HUES64 (cell line): ENCODE results near the gene CRYBG2.
A peak's percentile ranks its signal among the peaks of the same experiment; 100 is the strongest.
"Not testable (repeated sequence)": the region's sequence is repeated elsewhere in the genome, so short reads cannot be mapped to it uniquely, and the experiment has no call there.

ENCODE experiments used
- H3K27ac ChIP-seq: 2 replicates; pipeline ENCODE4 v1.7.0; 2013; ENCODE audit warnings: low read depth, low read length, inconsistent platforms
- H3K27me3 ChIP-seq: 2 replicates; pipeline ENCODE4 v1.6.1; 2013; ENCODE audit warnings: mild to moderate bottlenecking, low read length; ENCODE audit not compliant: insufficient read depth
- H3K36me3 ChIP-seq: 2 replicates; pipeline ENCODE4 v1.6.1; 2013; ENCODE audit warnings: mild to moderate bottlenecking, low read length; ENCODE audit not compliant: insufficient read depth
- H3K4me1 ChIP-seq: 2 replicates; pipeline ENCODE4 v1.6.1; 2013; ENCODE audit warnings: mild to moderate bottlenecking, low read length, moderate library complexity; ENCODE audit not compliant: insufficient read depth
- H3K4me3 ChIP-seq: 2 replicates; pipeline ENCODE4 v1.5.1; 2013; ENCODE audit warnings: mild to moderate bottlenecking, low read length, moderate library complexity
- H3K9ac ChIP-seq: 2 replicates; pipeline ENCODE4 v1.6.1; 2013; ENCODE audit warnings: mild to moderate bottlenecking, low read depth, low read length
- H3K9me3 ChIP-seq: 2 replicates; pipeline ENCODE4 v1.6.1; 2013; ENCODE audit warnings: low read depth, low read length; ENCODE audit not compliant: insufficient read depth
- WGBS: fragments of 150-250, 120-280 bp; methylation state at CpG from one replicate; pipeline ENCODE4 v1.1.7; 2013; ENCODE audit warnings: missing lambda C conversion rate; 5-methylcytosine and 5-hydroxymethylcytosine counted together

Gene CRYBG2

DNA sequence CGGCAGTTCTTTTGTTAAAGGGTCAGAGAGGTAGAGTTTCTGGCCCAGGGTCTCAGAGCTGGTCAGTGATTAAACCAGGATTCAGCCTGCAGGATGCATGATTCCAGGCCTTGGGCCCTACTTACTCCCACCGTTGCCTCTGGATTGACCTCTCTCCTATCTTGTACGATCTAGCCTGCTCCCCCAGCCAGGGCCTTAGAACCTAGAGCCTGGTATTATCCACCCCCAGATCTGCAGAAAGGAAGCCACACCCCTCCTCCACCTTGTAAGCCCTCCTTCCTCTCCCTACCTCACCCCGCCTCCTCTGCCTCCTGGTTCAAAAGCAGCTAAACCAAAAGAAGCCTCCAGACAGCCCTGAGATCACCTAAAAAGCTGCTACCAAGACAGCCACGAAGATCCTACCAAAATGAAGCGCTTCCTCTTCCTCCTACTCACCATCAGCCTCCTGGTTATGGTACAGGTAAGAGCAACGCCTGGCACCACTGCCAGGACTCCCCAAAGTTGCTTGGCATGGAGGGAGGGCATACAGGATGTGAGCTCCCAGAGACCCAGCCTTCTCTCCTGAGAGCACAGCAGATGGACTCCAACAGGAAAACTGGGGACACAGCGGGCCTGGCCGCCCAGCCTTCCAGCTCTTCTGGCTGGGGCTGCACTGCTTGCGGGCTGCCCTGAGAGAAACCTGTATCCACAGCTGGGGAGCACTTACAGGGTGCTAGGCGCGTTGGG, 36.2 kb downstream of the CRYBG2 start, which contains the start of gene CD52:
TSS of gene CD52 (plus strand) at position 347 of the 726 bp plus-strand sequence. CDS start at position 407, 60 bp downstream.
- no peak within 1 kb of the TSS for H3K9ac ChIP-seq
- H3K4me1 ChIP-seq = peaks cover 11% of the 10 kb centered on the region

DNA sequence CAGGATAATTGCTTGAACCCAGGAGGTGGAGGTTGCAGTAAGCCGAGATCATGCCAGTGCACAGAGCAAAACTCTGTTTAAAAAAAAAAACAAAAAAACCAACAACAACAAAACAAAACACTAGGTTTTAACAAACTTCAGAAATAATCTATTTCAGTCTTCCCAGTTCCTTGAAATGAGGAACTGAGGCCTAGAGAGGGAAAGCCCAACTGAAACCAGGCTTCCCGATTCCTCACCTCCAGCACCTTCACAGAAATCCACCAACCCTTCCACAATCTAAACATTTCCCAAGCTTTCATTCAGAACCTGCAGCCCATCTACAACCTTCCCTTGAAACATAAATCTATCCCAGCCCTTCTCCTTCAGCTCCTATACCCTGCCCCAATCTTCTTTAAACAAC, 36.8 kb downstream of the CRYBG2 start:
- H3K9ac ChIP-seq = no peak overlapping the region
- H3K27ac ChIP-seq = no peak overlapping the region
- no peak overlapping the region for H3K4me3 ChIP-seq
- no peaks in the 10 kb centered on the region for H3K27me3 ChIP-seq
- WGBS = 94% methylated on average over 2 of the region's 2 CpGs
- H3K9me3 ChIP-seq = no peaks in the 10 kb centered on the region
- peaks cover 1% of the 10 kb centered on the region; the same call in 1 of the 2 replicates for H3K36me3 ChIP-seq
- H3K4me1 ChIP-seq = peaks cover 11% of the 10 kb centered on the region

More for the DNA sequence above, 36.2 kb downstream of the CRYBG2 start, which contains the start of gene CD52:
- Histone ChIP-seq H3K36me3 (peaks cover 6% of the 10 kb centered on the region), H3K9me3 (no peaks in the 10 kb centered on the region), H3K27me3 (no peaks in the 10 kb centered on the region), H3K4me3 (no peak within 1 kb of the TSS), H3K27ac (no peak within 1 kb of the TSS; the same call in 1 of the 2 replicates)
- 73% methylated on average over 12 of the region's 12 CpGs for WGBS

DNA sequence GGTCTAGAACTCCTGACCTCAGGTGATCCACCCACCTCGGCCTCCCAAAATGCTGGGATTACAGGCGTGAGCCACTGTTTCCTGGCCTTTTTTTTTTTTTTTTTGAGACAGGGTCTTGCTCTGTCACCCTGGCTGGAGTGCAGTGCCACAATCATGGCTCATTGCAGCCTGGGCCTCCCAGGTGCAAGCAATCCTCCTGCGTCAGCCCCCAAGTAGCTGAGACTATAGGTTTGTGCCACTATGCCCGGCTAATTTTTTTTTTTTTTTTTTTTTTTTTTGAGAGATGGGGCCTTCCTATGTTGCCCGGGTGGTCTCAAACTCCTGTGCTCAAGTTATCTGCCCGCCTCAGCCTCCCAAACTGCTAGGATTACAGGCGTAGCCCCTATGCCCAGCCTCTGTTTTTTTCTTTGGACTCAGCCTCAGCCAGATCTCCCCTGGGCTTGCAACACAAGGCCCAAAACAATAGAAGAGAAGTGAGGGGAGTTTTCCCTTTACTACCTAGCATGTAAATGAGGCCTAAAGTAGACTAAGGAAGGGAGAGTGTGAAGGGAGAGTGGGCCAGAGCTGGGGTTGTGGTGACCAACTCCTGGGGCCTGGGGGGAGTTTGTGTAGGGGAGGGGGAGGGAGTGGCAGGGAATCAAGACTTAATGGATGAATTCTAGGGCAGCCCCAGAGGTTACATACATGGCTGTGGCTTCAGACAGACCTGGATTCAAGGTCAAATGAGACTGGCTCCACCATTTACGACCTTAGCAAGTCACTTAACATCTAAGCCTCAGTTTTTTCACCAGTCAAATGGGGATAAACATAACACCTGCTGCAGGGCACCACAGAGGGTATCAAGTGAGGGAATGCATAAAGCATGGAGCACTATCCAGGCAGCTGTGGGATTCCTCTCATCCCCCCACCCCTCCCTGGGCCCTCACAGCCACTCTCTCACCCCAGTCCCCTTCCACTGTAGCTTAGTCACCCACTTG, 37.8 kb downstream of the CRYBG2 start:
- H3K4me1 ChIP-seq = peaks cover 11% of the 10 kb centered on the region
- no peaks in the 10 kb centered on the region for H3K27me3 ChIP-seq
- no peak overlapping the region for H3K27ac ChIP-seq
- no peaks in the 10 kb centered on the region for H3K36me3 ChIP-seq
- WGBS = 75% methylated on average over 8 of the region's 8 CpGs
- H3K4me3 ChIP-seq = no peak overlapping the region
- peak overlapping the region; percentile 44; the same call in 1 of the 2 replicates for H3K9ac ChIP-seq
- no peaks in the 10 kb centered on the region for H3K9me3 ChIP-seq

DNA sequence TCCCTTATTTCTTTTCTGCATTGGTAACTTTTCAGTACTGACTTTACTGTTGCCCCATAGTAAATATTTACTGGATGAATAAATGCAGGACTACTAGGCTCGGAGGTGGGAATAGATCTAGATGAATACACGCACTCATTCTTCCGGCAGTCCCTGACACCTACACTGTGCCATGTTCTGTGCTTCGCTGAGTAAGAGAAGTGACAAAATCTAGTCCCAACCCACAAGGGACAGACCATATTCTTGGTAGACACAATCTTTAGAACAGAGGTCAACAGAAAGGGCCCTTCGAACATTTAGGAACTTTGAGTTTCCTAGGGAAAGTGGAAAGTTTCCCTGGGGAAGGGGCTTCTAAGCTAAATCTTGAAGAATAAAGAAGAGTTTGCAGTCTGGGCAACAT, 39.4 kb downstream of the CRYBG2 start:
- peaks cover 11% of the 10 kb centered on the region for H3K4me1 ChIP-seq
- H3K27ac ChIP-seq = no peak overlapping the region
- WGBS = 97% methylated on average over 5 of the region's 5 CpGs
- H3K4me3 ChIP-seq = no peak overlapping the region
- H3K9me3 ChIP-seq = no peaks in the 10 kb centered on the region
- no peak overlapping the region for H3K9ac ChIP-seq
- no peaks in the 10 kb centered on the region for H3K36me3 ChIP-seq
- no peaks in the 10 kb centered on the region for H3K27me3 ChIP-seq

DNA sequence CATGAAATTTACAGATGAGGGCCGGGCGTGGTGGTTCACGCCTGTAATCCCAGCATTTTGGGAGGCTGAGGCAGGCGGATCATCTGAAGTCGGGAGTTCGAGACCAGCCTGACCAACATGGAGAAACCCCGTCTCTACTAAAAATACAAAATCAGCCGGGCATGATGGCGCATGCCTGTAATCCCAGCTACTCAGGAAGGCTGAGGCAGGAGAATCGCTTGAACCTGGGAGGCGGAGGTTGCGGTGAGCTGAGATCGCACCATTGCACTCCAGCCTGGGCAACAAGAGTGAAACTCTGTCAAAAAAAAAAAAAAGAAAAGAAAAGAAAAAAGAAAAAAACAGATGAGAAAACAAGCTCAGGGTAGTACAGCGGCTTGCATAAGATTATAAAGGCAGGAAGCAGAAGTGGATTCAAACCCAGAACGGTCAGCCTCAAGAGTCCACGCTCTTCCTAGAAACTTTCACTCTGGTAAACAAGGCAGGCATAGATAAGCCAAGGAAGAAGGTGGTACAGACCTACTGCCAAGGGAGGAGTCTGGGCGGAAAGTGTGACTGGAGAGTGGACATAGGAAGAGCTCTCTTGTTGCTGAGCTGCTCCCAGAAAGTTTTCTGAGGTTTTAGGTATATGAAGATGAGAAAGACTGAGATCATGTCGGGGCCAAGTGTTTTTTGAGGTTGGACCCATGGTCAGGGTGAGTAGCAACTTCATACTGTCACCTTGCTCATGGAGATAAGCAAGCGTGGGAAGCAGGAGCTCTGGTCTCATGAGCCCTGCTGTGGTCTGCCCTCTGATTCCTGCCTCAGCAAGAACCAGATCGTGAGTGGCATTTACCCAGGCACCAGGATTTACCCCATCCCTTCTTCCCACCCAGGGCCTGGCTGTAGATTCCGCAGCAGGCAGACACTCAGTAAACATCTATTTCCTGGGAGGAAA, 45.7 kb downstream of the CRYBG2 start:
- peaks cover 10% of the 10 kb centered on the region for H3K4me1 ChIP-seq
- H3K9me3 ChIP-seq, H3K4me3 ChIP-seq, H3K9ac ChIP-seq, H3K36me3 ChIP-seq, H3K27ac ChIP-seq, H3K27me3 ChIP-seq: not testable (repeated sequence)
- 90% methylated on average over 21 of the region's 21 CpGs for WGBS

DNA sequence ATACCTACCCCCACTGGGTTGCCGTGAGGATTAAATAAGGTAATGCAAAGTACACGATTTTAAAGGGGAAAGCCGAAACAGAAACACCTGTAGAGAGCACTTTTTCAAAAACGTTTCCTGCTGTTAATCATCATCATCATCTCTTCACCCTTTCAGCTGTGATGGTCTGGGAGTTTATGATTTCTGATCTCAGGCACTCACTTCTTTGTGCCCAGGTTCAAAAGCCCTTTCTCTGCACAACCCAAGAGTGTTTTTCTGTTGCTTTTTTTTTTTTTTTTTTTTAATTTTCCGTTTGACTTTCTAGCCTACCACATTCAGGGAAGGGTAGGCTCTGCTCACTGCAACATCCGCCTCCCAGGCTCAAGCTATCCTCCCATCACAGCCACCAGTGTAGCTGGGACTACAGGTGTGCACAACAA, 46.6 kb downstream of the CRYBG2 start:
- Histone ChIP-seq H3K27ac (no peak overlapping the region), H3K36me3 (no peaks in the 10 kb centered on the region), H3K27me3 (no peaks in the 10 kb centered on the region), H3K9ac (peak overlapping the region; percentile 83; the same call in 1 of the 2 replicates), H3K4me3 (peak overlapping the region; percentile 63), H3K4me1 (peaks cover 10% of the 10 kb centered on the region), H3K9me3 (no peaks in the 10 kb centered on the region)
- 65% methylated on average over 3 of the region's 6 CpGs for WGBS

DNA sequence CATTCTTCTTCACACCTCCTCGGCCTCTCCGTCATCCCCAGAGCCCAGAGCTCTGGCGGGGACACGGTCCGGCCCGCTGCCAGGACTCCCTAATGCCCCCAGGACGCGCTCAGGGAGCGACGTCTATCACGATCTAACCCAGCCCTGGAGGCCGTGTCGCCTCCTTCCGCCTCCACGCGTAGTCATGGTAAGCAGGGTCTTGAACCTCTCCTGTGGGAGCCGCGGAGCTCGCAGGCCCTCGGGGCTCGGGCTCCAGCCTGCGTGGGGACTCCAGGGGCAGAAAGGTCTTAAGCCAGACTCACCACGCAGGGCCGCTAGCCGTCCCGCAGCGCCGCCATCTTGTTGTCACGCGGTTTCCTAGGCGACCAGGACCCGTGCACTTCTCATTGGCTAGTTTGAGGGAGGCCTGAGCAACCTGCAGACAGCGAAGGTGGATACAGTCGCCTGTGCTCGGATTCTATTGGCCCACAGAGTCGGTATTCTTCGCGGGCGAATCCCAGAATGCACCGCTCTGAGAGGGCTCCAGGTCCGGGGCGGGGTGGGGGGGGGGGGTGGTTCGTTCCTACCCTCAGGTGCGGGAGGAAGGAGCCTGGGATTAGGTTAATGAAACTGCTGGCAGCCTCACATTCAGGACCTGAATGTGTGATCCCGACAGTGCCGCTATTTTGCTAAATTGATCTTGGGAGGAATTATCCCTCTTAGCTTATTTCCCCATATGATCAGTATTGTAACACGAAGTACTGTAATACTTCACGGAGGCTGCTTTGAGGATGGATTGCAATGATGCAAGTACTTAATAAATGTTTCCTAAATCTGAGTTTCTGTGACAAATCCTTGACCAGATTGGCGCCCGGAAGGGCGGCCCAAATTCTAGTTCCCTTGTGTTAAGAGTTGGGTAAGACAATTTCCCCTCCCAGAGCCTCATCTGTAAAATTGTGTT, 47.4 kb downstream of the CRYBG2 start, which contains the start of gene UBXN11:
TSS of gene UBXN11 (minus strand) at position 347 of the 940 bp plus-strand sequence. CDS start 3,753 bp downstream, outside the sequence.
- peak within 1 kb of the TSS; percentile 83 for H3K9ac ChIP-seq
- whole genome bisulfite sequencing = 3% methylated on average over 47 of the region's 51 CpGs
- H3K36me3 ChIP-seq = no peaks in the 10 kb centered on the region
- H3K4me3 ChIP-seq = peak within 1 kb of the TSS; percentile 94
- no peaks in the 10 kb centered on the region for H3K9me3 ChIP-seq
- no peaks in the 10 kb centered on the region for H3K27me3 ChIP-seq
- H3K27ac ChIP-seq = peak within 1 kb of the TSS; percentile 62
- H3K4me1 ChIP-seq = peaks cover 10% of the 10 kb centered on the region

DNA sequence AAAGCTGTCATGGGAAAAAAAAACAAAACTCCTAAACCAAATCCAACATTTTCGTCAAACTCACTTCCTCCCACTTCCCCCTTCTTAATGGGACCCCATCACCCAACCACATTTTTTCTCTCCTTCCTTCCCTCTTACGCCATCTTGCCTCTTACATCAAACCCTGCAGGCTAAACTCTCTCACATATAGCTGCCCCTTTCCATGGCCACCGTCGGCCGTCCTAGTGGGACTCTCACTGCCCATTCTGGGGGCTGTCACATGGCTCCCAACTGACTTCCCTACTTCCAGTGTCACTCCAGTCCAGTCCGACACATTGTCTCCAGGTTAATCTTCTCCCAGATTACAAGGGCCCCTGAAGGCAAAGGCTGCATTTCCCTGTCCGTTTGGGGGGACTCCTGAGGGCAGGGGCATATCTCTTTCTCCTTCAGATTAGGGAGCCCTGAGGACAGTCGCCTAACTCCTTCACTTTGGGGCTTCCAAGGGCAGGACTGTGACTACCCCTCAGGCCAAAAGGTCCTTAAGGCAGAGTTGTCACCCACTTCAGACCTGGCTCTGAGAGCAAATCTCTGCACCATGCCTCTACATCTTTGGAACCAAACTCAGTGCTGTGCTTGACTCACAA, 48.2 kb downstream of the CRYBG2 start:
- H3K4me1 ChIP-seq = peaks cover 10% of the 10 kb centered on the region
- 43% methylated on average over 8 of the region's 8 CpGs for WGBS
- H3K9ac ChIP-seq = peak overlapping the region; percentile 81
- H3K36me3 ChIP-seq = no peaks in the 10 kb centered on the region
- H3K27me3 ChIP-seq = no peaks in the 10 kb centered on the region
- no peaks in the 10 kb centered on the region for H3K9me3 ChIP-seq
- H3K4me3 ChIP-seq = peak overlapping the region; percentile 94
- H3K27ac ChIP-seq = no peak overlapping the region

DNA sequence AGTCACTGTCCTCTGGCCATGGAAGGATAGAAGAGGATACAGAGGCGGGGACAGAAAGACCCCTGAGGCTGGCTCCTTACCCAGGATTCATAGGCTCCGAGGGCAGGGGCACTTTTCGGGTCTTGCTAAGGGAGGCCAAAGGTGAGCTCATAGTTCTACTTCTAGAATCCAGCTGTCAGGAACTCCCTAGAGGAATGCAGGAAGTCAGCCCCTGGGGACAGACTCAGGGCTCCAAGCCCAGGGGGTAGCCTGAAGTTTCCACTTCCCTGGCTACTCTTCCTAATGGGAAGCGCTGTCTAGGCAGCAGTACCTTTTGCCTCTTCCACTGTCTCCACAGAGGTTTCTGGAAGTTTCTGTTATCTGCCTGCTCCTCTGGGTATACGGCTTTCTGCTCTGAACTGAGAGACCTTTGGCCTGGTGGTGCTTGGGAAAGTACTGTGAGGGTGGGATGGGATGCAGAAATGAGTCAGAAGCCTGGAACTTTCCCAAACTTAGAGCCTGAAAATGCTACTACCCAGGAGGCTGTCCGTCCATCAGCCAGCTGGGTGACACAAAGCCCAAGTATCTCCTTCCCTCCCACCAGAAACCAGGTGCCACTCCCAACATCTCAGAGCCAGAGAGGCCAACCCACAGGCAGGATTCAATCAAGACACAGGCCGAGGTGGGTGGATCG, 51.1 kb downstream of the CRYBG2 start:
- WGBS = 79% methylated on average over 8 of the region's 8 CpGs
- no peaks in the 10 kb centered on the region for H3K36me3 ChIP-seq
- H3K27me3 ChIP-seq = no peaks in the 10 kb centered on the region
- no peak overlapping the region for H3K27ac ChIP-seq
- H3K9me3 ChIP-seq = no peaks in the 10 kb centered on the region
- H3K4me3 ChIP-seq = no peak overlapping the region
- peaks cover 10% of the 10 kb centered on the region for H3K4me1 ChIP-seq
- H3K9ac ChIP-seq = no peak overlapping the region
